ENCODE data around the gene UBE3B. TPM values are rescaled to one million over a fixed set of nuclear protein-coding genes. Genes with fewer than 3 reads are reported as not detected.

Gene UBE3B
- total RNA-seq, 6 experiments from 2014 or later: 41.3 to 43.6 (median 43.1) TPM

GRCh38 chr12:109557805-109558204 lies 80.4 kb downstream of the UBE3B start:
- no peak for DNase-seq
- H3K27ac Mint-ChIP-seq: no peak overlapping the region

GRCh38 chr12:109558374-109559199 lies 81.2 kb downstream of the UBE3B start:
- Mint-ChIP-seq H3K4me1 (ENCODE audit: low read depth) (no peaks in the 10 kb centered on the region), H3K4me3 (no peak overlapping the region), H3K27ac (no peak overlapping the region), H3K9me3 (peaks cover 4% of the 10 kb centered on the region; the same call in 1 of the 2 replicates), H3K36me3 (ENCODE audit: low read depth) (peaks cover 9% of the 10 kb centered on the region), H3K27me3 (ENCODE audit: insufficient read depth) (peaks cover 13% of the 10 kb centered on the region)
- no peak for DNase-seq
- TF ChIP-seq CTCF (IDR thresholded peaks at IDR 0.05): no peak

More at GRCh38 chr12:109557805-109558204, 80.4 kb downstream of the UBE3B start:
- Mint-ChIP-seq H3K27me3 (ENCODE audit: insufficient read depth) (peaks cover 13% of the 10 kb centered on the region), H3K9me3 (peaks cover 4% of the 10 kb centered on the region; the same call in 1 of the 2 replicates), H3K4me3 (no peak overlapping the region), H3K4me1 (ENCODE audit: low read depth) (no peaks in the 10 kb centered on the region), H3K36me3 (ENCODE audit: low read depth) (peaks cover 9% of the 10 kb centered on the region)
- TF ChIP-seq CTCF (IDR thresholded peaks at IDR 0.05): no peak

GRCh38 chr12:109559200-109559505 lies 81.7 kb downstream of the UBE3B start:
- Mint-ChIP-seq H3K27me3 (ENCODE audit: insufficient read depth) (peaks cover 7% of the 10 kb centered on the region), H3K4me1 (ENCODE audit: low read depth) (no peaks in the 10 kb centered on the region), H3K4me3 (no peak overlapping the region), H3K27ac (no peak overlapping the region), H3K36me3 (ENCODE audit: low read depth) (peaks cover 9% of the 10 kb centered on the region), H3K9me3 (peaks cover 4% of the 10 kb centered on the region; the same call in 1 of the 2 replicates)
- no peak for TF ChIP-seq CTCF (IDR thresholded peaks at IDR 0.05)
- no peak for DNase-seq

- Mint-ChIP-seq H3K9me3 (peaks cover 4% of the 10 kb centered on the region; the same call in 1 of the 2 replicates), H3K27ac (no peak overlapping the region), H3K27me3 (ENCODE audit: insufficient read depth) (peaks cover 6% of the 10 kb centered on the region; the same call in 1 of the 2 replicates), H3K4me1 (ENCODE audit: low read depth) (no peaks in the 10 kb centered on the region), H3K36me3 (ENCODE audit: low read depth) (peaks cover 9% of the 10 kb centered on the region), H3K4me3 (no peak overlapping the region)
- TF ChIP-seq CTCF (IDR thresholded peaks at IDR 0.05): no peak
- DNase-seq: no peak
These were observed 82.2 kb downstream of the UBE3B start for GRCh38 chr12:109559601-109560000.

GRCh38 chr12:109560867-109561710 lies 83.7 kb downstream of the UBE3B start:
- Mint-ChIP-seq H3K9me3 (peaks cover 4% of the 10 kb centered on the region; the same call in 1 of the 2 replicates), H3K4me3 (no peak overlapping the region), H3K36me3 (ENCODE audit: low read depth) (peaks cover 9% of the 10 kb centered on the region), H3K4me1 (ENCODE audit: low read depth) (no peaks in the 10 kb centered on the region), H3K27me3 (ENCODE audit: insufficient read depth) (peaks cover 4% of the 10 kb centered on the region; the same call in 1 of the 2 replicates), H3K27ac (no peak overlapping the region)
- no peak for TF ChIP-seq CTCF (IDR thresholded peaks at IDR 0.05)
- DNase-seq: no peak

All from HFFc6 (cell line).